GM18873 (cell line): ENCODE results near the gene NXN.
A peak's percentile ranks its signal among the peaks of the same experiment; 100 is the strongest.
"Not testable (repeated sequence)": the region's sequence is repeated elsewhere in the genome, so short reads cannot be mapped to it uniquely, and the experiment has no call there.

ENCODE experiments used
- ATAC-seq: cut with Tn5 transposase; IDR thresholded peaks from one replicate; pipeline ENCODE4 v1.9.1; 2021; ENCODE audit warnings: mild to moderate bottlenecking, moderate library complexity, moderate number of reproducible peaks; ENCODE audit not compliant: unreplicated experiment, low FRiP score

NXN gene

DNA sequence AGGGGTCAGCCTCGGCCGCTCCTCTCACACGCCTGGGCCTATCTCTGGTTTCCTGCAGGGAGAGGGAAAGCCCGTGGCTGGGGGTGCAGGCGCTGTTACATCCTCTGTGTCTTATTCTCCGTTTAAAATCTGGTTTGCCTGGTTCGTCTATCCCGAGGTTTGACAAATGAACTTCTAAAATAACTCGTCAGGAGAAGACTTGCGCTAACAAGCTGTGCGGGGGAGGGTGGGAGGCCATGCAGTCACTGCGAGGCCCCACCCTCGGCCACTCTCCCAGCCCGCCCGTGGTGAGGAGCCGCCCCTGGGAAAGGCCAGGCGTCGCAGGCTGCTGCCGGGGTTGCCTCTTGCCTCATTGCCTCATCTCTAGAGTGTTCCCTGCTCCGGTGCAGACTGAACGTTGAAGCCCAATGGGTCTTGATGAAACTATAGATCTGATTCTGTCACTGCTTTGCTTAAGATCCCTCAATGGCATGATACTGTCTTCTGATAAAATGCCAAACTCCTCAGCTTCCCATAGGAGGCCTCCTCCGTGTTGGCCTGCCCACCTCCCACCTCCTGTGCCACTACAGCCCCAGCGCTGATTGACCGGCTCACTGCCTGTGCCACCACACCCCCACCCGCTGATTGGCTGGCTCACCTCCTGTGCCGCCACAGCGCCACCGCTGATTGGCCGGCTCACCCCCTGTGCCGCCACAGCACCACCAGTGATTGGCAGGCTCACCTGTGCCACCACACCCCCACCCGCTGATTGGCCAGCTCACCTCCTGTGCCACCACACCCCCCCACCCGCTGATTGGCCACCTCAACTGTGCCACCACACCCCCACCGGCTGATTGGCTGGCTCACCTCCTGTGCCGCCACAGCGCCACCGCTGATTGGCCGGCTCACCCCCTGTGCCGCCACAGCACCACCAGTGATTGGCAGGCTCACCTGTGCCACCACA, 189.4 kb downstream of the NXN start:
- not testable (repeated sequence) for ATAC-seq

DNA sequence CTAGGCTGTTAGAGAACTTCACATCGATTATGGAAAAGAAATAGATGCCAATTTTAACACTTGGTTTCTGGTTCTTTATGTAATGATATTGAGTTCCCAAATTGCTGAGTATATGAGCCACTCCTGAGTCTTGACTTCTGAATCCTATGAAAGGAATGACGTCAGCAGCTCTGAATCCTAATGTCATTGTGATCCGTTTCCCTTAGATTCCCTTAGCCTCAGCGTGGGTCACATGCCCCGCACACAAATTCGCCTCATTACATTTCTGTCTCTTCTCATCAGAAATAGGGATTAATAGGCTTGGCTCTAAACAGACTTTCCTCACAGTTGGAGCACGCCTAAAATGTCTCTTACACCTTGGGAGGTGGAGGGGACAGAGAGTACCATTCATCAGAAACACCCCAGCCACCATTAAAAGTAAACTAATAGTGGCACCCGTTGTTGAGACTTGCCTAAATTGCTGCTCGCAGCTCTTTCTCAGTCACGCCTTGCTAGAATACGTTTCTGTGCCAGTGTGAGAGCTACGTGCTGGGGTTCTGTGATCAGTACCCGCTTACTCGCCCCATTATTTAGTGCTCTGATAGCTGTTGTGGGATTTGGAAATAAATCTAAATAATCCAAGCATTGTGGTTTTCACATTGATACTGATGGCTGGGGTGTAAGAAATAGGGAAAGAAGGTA, 190.3 kb downstream of the NXN start:
- ATAC-seq: no peak

DNA sequence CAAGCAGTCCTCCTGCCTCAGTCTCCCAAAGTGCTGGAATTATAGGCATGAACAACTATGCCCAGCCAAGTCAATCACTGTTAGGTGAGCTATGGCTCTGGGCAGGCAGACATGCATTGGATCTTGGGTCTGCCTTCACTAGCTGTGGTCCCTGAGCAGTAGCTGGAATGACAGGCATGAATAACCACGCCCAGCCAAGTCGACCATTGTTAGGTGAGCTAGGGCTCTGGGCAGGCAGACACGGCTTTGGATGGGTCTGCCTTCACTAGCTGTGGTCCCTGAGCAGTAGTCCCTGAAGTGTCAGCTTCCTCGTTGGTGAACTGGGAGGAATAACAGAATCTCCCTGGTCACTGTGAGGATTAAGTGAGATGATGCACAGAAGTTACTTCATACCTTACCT, 191.0 kb downstream of the NXN start:
- no peak for ATAC-seq

DNA sequence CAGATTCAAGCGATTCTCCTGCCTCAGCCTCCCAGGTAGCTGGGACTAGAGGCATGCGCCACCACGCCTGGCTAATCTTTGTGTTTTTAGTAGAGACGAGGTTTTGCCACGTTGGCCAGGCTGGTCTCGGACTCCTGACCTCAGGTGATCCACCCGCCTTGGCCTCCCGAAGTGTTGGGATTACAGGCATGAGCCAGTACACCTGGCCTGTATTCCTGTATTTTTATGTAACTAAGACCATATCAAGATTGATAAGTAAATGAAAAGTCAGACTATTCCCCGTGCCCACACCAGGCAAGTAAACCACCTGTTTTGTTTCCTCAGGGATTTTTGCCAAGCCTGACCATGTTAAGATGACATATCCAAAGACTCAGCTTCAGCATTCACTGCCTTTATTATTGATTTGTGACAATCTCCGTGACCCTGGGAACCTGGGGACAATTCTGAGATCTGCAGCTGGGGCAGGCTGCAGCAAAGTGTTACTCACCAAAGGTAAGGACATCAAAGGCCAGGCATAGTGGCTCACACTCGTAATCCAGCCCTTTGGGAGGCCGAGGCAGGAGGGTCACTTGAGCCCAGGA, 191.8 kb downstream of the NXN start:
- no peak for ATAC-seq

DNA sequence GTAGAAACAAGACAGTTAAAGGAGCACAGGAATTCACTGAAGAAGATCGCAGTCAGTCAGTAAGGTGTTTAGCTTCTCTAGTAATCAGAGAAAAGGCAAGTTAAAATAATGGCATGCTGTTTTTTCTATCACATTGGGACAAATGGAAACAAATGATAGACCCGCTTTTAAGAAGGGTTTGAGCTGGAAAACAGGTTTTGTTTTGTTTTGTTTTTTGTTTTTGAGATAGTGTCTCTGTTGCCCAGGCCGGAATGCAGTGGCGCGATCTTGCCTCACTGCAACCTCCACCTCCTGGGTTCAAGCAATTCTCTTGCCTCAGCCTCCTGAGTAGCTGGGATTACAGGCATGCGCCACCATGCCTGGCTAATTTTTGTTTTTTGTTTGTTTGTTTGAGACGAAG, 193.7 kb downstream of the NXN start:
- ATAC-seq: not testable (repeated sequence)

DNA sequence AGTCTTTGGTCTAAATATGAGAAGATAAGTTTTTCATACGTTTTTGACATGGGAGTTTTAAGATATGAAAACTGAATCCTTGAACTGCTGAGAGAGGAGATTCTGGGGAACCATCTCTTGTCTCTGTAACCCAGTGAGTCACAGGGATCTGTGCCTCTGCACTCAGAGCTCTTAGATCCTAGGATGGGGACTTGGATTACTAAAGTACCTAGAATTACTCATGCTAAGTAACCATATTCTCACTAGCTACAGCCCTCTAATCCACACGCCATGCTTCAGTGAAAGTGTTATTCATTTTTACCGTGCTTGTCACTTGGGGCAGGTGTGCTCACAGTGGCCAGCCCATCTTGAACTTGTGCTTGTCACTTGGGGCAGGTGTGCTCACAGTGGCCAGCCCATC, 195.4 kb downstream of the NXN start:
- no peak for ATAC-seq

DNA sequence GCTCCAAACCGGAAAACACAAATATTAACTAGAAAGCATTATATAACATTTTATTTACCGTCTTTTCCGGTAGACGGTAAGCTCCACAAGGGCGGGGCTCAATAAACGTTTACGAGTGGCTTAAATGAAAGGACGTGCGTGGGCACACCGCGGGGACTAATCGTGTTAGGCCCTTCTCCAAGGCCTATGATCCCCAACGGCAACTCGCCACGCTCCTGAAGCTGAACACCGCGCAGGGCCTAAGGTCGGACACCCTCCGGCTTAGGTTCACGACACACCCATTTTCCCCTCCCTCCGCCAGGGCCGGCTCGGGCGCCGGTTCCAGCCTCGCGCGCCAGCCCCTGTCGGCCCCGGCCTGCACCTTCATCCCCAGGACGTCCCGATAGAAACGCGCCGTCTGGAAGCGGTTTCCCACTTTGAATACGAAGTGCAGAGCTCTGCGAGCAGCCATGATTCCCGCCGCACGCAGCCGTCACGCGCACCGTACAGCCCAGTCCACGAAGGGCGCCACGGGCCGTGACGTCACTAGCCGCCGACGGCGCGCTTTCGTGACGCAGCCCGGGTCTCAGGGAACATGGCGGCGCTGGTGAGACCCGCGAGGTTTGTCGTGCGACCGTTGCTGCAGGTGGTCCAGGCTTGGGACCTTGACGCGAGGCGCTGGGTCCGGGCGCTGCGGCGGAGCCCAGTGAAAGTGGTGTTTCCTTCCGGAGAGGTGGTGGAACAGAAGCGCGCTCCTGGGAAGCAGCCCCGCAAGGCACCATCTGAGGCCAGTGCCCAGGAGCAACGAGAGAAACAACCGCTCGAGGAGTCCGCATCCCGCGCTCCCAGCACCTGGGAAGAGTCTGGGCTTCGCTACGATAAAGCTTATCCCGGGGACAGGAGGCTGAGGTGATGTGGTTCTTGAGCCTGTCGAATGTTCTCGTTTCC, 197.5 kb downstream of the NXN start, which contains the start of the genes GLOD4 and MRM3:
Gene GLOD4 (minus strand): TSS at position 476 of the 927 bp plus-strand sequence. CDS start 25 bp downstream, at position 451.
Gene MRM3 (plus strand): TSS at position 549 of the 927 bp plus-strand sequence. CDS start 26 bp downstream, at position 575.
- peak; percentile 72 for ATAC-seq

DNA sequence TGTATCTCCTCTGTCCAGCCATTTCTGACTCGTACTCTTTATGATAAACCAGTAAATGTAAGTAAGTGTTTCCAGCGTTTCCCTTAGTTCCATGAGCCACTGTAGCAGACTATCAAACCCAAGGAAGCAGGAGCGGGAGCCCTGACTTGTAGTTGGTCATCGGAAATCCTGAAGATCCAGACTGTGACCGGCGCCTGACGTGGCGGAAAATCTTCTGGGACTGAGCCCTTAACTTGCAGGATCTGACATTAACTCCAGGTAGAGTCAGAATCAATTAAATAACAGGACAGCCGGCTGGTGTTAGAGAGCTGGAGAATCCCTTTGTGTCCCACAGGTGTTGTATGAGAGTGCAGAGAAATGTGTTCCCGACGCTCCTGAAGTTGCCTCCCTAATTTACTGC, 201.5 kb downstream of the NXN start:
- ATAC-seq: no peak

DNA sequence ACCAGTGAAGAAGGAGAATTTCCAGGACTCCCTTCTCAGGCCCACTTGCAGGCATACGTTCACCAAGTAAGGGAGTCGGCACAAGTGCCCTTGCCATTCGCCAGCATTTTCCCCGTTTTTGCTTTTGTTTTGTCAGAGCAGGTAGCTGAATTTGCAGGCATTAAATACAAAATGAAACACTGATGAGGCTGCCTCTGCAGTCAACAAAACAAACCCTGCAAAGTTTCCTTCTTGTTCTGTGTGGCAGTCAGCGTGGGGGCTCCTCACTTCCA, 205.3 kb downstream of the NXN start:
- ATAC-seq: no peak

DNA sequence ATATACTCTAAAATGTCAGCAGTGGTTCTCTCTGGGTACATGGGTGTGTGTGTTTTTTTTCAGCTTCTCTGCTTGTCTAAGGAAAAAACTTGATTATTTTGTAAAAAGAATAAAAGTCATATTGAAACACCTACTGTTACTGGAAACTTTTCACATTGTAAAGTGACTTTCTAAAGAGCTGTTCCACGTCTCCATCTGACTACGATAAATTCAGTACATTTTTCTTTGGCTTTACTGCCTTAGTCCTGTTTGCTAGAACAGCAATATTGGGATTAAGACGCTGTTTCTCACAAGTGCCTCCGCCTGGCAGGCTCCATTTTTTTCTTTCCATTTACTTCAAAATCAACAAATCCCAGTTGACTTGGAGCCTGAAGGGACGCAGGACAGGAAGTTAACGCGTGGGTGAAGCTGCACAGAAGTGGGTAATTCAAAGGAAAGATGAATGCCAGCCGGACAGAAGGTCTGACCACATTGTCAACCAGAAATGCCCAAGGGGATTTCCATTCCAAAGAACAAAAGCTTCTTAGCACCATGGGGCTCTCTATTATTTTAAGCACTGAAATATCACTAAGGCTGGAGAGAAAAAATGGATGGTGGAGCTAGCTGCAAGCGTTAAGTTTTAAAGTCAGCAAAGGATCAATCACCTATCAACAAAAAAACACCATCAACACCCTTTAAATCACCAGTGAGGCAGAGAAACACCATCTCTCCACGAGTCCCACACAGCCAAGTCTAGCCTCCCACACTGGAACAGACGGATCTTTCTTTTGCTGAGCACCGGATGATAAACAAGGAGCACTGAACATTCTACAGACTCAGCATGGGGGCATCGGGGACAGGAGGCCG, 205.9 kb downstream of the NXN start:
- ATAC-seq: no peak

DNA sequence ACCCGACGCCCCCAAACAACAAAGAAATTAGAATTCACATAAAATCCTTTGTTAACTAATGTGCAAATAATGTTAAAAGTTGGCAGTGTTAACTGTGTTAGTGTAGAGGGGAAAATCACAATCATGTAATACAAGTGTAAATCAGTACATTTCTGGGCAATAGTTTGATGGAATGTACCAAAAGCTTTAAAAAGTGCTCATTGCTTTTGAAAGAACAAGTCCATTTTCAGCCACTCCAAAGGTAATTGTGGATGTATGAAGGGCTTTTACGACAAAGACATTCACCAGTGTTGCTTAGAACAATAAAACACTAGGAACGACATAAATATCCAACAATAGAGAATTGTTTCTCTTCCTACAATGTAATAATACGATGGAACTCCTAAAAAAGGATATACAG, 206.6 kb downstream of the NXN start:
- no peak for ATAC-seq

DNA sequence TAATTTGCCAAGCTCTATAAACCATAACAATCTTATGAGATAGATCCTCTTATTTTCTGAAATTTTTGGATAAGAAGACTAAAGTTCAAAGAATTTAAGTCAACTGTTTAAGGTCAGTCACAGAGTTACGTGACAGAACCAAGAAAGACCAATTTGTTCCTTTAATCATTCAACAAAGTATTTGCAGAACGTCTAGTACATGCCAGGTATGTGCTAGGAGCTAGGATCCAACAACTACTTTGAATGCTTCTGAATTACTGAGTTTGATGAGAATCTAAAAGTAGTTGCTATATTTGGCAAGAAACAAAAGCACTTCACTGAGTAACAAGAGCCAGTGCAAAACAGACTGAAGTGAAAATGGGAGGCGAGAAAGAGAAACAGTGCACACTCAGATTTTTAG, 212.5 kb downstream of the NXN start:
- ATAC-seq: no peak

DNA sequence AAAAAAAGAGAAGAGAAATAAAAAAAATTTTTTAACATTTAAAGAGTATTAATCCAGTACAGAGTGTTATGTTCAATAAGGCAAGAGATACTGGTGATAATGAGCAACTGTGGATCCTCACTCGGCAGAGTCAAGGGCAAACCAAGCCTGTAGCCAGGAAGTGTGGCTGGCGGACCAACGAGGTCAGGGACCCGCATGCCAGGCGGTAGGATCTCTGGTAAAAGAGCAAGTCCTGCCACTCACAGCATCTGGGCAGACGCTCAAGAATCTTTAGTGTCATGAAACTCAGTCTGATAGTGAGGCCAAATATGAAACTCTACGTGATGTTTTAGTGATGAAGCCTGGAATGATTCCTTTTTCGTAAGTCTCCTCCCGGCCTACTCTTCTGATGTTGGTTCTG, 219.2 kb downstream of the NXN start:
- no peak for ATAC-seq

DNA sequence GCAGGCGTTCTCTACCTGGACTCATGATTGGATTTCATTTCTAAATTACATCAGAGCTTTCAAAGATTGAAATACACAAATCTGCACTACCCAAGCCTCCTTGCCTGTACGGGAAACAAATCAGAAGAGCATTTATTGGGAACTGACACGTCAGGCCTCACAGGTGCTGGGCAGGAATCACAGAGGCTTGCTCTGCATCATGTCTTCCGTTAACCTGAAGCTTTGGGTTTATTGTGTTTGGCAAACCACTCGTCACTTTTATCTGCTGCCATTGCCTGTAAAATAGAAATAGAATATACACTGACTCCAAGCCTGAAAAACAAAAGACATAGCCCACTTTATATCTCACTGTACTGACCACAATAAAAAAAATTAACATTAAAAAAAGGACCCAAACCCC, 219.6 kb downstream of the NXN start:
- ATAC-seq: no peak

DNA sequence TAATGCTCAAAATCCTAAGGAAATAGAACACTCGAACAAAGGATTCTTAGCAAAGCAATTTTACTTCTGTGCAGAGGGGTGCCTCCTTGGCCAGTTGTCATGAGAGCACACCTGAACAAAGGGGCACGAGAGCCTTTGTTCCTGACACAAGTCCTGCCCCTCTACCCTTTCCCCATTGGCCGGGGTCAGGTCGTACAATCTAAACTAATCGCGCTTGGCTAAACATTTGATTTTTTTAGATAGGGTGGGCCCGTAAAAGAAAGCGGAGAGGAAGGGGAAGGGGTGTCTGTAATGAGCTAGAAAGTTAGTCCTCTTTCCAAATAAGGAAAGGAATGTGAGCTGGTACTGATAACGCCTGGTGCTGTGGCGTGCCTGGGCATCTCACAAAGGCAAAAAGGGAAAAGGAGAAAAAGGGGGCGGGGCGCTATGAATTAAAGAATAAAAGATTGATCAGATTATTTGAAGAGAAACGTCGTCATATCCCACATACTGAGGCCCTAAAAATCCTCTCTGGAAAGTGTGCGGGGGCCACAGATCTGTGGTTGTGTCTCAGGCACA, 223.5 kb downstream of the NXN start:
- ATAC-seq: not testable (repeated sequence)

DNA sequence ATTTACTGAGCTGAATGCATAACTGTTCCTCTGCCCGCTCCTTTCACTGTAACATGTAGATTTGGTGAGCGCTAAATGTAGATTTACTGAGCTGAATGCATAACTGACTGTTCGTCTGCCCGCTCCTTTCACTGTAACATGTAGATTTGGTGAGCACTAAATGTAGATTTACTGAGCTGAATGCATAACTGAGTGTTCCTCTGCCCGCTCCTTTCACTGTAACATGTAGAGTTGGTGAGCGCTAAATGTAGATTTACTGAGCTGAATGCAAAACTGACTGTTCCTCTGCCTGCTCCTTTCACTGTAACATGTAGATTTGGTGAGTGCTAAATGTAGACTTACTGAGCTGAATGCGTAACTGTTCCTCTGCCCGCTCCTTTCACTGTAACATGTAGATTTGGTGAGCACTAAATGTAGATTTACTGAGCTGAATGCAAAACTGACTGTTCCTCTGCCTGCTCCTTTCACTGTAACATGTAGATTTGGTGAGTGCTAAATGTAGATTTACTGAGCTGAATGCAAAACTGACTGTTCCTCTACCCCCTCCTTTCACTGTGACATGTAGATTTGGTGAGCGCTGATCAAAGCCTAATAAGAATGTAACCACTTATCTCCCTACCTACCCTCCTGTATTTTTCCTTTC, 224.1 kb downstream of the NXN start:
- ATAC-seq: not testable (repeated sequence)

DNA sequence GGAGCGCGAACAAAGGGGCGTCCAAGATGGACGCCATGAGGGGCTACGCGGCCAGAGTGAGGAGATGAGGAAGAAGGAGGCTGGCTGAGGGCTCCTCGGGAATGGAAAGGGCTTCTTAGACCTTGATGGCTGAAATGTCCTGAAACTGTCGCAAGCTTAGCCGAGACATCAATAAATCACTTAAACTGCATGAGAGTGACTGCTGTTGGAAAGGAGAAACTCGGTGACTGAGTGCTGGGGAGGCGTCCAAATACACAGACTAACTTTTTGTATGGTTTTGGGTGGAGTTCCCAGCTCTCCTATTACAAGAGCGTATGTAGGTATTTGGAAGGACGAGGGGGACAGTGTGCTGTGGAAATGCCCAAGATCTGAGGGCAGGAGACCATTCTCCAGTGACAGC, 226.2 kb downstream of the NXN start:
- no peak for ATAC-seq

DNA sequence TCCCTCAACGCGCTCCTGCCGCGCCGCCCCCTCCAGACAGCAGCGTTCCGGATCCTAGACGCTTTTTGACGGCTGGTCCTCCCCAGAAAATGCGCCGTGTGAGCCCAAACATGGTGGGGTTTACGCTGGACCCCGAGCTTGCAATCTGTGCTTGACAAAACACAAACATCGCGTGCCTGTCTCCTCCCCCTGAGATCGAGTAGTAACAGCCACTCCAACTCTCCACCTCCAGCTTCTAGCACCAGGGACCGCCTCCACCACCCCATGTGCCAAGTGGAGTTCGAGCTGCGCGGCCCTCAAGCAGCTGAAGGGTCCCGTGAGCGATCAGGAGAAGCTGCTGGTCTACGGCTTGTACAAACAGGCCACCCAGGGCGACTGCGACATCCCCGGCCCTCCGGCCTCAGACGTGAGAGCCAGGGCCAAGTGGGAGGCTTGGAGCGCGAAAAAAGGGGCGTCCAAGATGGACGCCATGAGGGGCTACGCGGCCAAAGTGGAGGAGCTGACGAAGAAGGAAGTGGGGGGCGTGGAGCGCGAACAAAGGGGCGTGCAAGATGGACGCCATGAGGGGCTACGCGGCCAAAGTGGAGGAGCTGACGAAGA, 226.9 kb downstream of the NXN start:
- no peak for ATAC-seq
